HL-60 (cell line): ENCODE results near the gene GCM1.

Source experiments
- DNase-seq, 2 experiments: peaks; one replicate each; pipeline ENCODE4 v3.0.0-alpha.2; 2010 to 2020; ENCODE audit warnings: low read depth in 1 of 2, low spot score in 1 of 2
- H3K27ac ChIP-seq: fragments of 250-450 bp; sonication (Bioruptor Pico); replicated peaks from 2 replicates; pipeline ENCODE4 v1.5.1; 2020; ENCODE audit warnings: mild to moderate bottlenecking, moderate library complexity
- H3K27me3 ChIP-seq: fragments of 250-450 bp; sonication (Bioruptor Pico); 2 replicates; pipeline ENCODE4 v1.5.1; 2021; ENCODE audit warnings: mild to moderate bottlenecking, moderate library complexity; ENCODE audit not compliant: insufficient read depth, poor library complexity, severe bottlenecking
- H3K4me3 ChIP-seq: replicated peaks from 2 replicates; pipeline ENCODE4 v1.5.1; 2011; ENCODE audit warnings: mild to moderate bottlenecking, control low read depth, low read length; ENCODE audit not compliant: insufficient read depth
- CTCF ChIP-seq: IDR thresholded peaks from one replicate; pipeline ENCODE4 v1.5.1; 2011; ENCODE audit warnings: low read length, control low read depth, inconsistent platforms; ENCODE audit not compliant: insufficient read depth
- GABPA ChIP-seq: IDR thresholded peaks from 2 replicates; pipeline ENCODE4 v1.6.1; 2012; ENCODE audit warnings: low read depth
- POLR2AphosphoS5 ChIP-seq: IDR thresholded peaks from 2 replicates; pipeline ENCODE4 v1.6.1; 2012; ENCODE audit warnings: low read depth
- REST ChIP-seq: IDR thresholded peaks from 2 replicates; pipeline ENCODE4 v1.6.1; 2012; ENCODE audit warnings: low read depth; ENCODE audit not compliant: insufficient replicate concordance
- SPI1 ChIP-seq: IDR thresholded peaks from 2 replicates; pipeline ENCODE4 v1.6.1; 2012; ENCODE audit warnings: low read depth, mild to moderate bottlenecking, borderline replicate concordance

Gene GCM1

GRCh38 chr6:53134601-53135235 lies 13.9 kb downstream of the GCM1 start:
- Histone ChIP-seq H3K27me3 (no peaks in the 10 kb centered on the region), H3K4me3 (no peak overlapping the region), H3K27ac (no peak overlapping the region)
- DNase-seq, result no peak
- TF ChIP-seq REST (no peak), SPI1 (no peak), POLR2AphosphoS5 (no peak), GABPA (no peak), CTCF (no peak)

DNA sequence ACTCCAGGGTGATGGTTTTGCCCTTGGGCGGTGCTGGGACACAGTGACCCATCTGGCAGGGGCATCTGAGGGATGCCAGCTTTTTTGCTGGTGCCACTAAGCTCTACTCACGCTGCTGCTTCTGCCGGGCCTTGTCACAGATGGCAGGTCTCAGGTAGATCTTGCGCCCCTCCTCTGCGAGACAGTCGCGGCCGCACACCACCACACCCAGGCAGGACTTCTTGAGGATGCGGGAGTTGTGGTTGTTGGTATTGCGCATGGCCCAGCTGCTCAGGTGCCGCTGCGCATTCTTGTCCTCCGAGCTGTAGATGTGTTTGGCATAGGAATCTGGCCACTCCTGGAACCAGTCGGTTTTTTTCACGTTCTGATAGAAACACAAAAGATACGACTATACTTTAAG lies 14.7 kb downstream of the GCM1 start:
- TF ChIP-seq CTCF (no peak), POLR2AphosphoS5 (no peak), GABPA (no peak), REST (no peak), SPI1 (no peak)

DNA sequence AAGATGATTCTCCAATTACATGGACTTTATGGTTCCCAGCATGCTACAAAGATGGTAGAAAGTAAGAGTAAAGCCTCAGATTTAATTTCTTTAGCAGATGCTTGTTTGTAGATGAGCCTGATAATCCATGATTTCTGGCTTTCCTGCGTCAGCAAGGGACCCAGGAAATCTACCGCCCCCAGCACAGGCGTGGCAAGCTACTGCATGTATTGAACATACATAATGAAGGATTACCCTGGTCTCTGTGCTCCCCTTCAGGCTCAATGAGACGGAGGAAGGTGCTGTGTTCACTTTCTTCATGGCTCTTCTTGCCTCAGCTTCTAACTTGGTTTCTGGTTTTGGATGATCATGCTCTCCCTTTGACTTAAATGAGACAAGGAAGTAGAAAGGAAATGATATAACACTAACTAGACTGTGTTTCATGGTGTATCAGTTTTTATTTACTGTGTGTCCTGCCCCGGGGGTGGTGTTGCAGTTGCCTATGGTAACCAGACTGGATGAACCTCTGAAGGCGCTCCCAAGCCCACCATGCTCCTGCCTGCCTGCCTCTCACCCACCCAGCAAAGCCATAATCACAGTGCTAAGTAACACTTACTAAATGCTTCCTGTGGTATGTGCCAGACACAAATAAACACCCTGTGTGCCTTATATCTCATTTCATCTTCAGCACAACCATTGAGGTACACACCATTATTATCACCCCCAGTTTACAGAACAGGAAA lies 17.9 kb downstream of the GCM1 start:
- no peak for TF ChIP-seq GABPA
- no peak for TF ChIP-seq POLR2AphosphoS5
- no peak for TF ChIP-seq REST
- no peak for TF ChIP-seq CTCF
- TF ChIP-seq SPI1, result no peak
- Histone ChIP-seq H3K27me3 (no peaks in the 10 kb centered on the region), H3K27ac (no peak overlapping the region), H3K4me3 (no peak overlapping the region)
- no peak for DNase-seq

More for the DNA sequence above, 14.7 kb downstream of the GCM1 start:
- H3K27ac ChIP-seq, result no peak overlapping the region
- H3K4me3 ChIP-seq, result no peak overlapping the region
- H3K27me3 ChIP-seq, result no peaks in the 10 kb centered on the region
- no peak for DNase-seq
